VCaP (cell line): ENCODE results near the gene ZFYVE28.

Experiments used
- H3K27ac ChIP-seq: fragments of 450-650 bp; 2 replicates; pipeline ENCODE4 v1.5.1; 2017
- TF ChIP-seq, protein P1 (sequence below): fragments of 450-650 bp; conservative IDR thresholded peaks from 2 replicates; pipeline ENCODE4 v1.5.1; 2017; ENCODE audit warnings: mild to moderate bottlenecking, moderate library complexity

The ZFYVE28 gene

DNA sequence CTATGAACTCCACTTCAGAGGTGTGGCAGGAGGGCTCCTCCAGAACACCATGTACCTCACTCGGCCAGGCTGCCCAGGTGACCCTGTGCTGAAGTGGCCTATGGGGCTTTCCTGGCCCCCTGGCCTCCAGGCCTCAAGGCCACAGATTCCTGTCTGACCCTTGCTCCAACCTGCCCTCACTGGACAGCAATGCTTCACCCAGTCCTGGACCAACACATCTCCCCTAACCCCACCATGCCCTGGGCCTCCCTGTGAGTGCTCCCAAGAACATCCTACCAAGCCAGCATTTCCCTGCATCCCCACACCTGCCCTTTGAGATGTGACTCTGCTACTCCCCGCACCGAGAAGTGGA lies 10.5 kb downstream of the ZFYVE28 start:
- TF ChIP-seq, protein P1, sequence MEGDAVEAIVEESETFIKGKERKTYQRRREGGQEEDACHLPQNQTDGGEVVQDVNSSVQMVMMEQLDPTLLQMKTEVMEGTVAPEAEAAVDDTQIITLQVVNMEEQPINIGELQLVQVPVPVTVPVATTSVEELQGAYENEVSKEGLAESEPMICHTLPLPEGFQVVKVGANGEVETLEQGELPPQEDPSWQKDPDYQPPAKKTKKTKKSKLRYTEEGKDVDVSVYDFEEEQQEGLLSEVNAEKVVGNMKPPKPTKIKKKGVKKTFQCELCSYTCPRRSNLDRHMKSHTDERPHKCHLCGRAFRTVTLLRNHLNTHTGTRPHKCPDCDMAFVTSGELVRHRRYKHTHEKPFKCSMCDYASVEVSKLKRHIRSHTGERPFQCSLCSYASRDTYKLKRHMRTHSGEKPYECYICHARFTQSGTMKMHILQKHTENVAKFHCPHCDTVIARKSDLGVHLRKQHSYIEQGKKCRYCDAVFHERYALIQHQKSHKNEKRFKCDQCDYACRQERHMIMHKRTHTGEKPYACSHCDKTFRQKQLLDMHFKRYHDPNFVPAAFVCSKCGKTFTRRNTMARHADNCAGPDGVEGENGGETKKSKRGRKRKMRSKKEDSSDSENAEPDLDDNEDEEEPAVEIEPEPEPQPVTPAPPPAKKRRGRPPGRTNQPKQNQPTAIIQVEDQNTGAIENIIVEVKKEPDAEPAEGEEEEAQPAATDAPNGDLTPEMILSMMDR: no peak
- no peak overlapping the region for H3K27ac ChIP-seq

DNA sequence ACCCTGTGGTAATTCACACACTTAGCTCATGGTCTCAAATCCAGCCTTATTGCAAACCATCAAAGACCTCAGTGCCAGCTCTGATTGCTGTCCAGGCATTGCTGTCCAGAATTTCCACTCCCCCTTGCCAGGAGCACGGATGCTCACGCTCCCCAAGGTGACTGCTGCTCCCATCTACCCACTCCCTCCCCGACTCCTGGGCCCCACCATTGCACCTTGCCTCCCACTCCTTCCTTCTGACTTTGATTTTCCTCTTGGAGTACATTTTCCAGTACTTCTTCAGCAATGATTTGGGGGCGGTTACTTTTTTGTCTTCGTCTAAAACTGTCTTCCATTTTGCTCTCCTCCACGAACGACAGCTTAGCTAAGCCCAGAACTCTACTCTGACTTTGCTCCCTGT lies 11.5 kb downstream of the ZFYVE28 start:
- H3K27ac ChIP-seq: no peak overlapping the region
- TF ChIP-seq, protein P1: no peak

DNA sequence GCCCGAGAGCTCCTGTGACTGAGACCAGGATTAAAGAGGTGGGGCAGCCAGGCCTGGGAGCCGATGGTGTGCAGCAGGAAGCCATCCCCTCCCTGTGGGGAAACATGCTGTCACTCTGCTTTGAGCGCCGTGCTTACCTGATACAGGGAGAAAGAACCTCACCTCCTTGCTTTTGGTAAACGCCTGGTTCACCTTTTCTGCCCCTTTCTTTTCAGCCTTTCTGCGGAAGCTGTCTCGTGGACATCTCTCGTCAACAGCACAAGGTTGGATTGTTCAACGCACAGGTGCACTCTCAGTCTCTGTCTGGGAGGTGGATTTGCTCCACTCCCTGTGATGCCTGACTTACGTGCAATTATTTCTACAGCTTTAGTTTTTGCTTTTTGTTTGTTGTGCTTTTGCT lies 12.0 kb downstream of the ZFYVE28 start:
- TF ChIP-seq, protein P1: no peak

DNA sequence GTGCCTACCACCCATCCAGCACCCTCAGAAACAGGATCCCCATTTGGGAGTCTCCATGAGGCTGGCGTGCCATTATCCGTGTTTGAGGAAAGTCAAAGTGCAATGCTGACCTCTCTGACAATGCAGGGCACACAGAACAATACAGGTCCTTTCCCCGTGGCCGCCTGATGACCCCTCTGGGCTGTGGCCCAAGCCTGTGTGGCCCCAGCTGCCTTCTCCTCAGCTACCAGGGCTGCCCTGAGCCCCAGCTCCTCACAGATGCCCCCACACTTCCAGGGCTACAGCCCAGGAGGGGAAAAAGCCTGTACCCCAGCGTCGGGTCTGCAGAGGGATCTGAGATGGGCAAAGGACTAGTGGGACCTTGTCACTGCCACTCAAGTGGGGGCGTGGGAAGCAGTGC lies 15.5 kb downstream of the ZFYVE28 start:
- TF ChIP-seq, protein P1: no peak

More for the DNA sequence above, 12.0 kb downstream of the ZFYVE28 start:
- H3K27ac ChIP-seq: no peak overlapping the region

DNA sequence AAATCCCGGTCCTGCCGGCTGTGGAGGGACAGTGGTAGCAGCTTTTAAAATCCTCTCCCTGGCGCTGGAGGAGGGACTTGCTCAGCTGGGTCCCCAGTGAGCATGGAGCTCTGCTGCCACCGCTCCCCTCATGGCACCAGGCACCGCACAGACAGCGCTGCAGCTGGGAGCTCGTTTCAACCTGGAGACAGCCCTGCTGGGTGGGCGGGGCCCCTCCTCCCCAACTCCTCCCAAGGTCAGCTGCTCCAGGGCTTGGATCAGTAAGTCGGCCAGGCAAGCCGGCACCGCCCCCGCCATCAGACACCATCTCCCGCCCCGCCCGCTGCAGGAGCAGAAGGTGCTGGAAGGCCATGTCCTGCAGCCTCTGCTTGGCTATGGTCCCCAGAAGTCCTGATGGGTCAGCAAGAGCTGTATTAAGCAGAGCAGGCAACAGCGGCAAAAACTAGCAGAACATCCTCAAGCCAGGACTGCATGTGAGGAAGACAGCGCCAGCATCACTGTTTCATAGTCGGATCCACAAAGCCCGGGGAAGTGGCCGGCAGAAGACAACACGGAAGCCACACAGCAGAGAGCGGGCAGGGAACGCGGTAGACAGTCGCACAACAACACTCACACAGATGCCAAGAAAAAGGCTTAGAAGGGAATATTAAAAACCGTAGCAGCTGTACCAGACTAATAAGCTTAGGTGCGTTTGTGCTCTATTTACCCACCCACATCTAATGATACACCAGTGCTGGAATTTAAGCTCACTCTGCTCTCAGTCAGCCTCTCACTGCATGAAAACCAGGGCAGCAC lies 16.2 kb downstream of the ZFYVE28 start:
- TF ChIP-seq, protein P1: no peak
- H3K27ac ChIP-seq: peak overlapping the region; percentile 33

More for the DNA sequence above, 15.5 kb downstream of the ZFYVE28 start:
- H3K27ac ChIP-seq: peak overlapping the region; percentile 33

DNA sequence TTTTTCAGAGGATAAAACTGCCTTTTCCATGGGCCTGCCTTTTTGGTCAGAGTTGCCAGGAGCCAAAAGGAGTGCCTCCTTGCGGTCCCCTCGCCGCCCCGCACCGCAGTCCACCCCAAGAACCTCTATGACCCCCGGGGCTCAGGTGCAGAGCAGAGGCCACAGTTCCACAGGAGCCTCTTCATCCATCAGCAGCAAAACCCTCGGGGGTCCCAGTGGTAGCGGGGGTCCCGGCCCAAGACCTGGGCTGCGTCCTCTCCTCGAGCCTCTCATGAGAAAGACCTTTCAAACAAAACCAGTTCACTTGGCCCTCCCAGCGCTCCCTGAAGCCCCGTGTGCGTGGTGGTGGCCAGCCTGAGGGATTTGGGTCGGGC lies 16.8 kb downstream of the ZFYVE28 start:
- H3K27ac ChIP-seq: peak overlapping the region; percentile 33; the same call in 1 of the 2 replicates
- TF ChIP-seq, protein P1: no peak

DNA sequence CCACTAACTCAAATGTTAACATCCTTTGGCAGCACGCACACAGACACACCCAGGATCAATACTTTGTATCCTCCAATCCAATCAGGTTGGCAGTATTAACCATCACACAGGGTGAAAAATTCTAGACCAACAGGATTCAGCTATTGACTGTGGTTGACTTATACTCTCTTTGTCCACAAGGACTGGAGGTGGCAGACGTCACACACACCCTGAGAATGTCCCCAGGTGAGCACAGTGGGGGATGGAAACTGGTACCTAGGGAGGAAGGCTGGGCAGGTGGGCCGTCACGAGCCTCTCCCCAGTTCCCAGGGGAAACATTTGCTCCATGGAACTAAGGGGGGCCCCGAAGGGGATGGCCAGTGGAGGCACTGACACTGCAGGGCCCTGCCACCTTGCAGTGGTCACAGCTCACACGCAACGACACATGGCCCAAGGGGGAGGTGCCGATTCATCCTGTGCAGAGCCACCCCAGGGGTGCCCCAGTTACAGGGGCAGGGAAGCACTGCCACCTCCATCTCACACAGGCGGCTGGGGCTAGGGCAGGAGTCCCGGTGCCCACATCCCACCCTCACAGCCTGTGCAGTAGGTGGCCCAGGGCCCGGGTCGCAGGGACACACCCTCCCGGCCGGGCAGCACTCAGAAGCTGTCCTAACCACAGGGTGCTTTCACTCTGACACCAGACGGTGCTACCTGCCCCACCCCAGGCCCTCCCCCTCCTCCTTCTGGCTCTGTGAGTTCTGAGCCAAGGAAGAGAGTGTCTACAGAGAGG lies 17.4 kb downstream of the ZFYVE28 start:
- TF ChIP-seq, protein P1: no peak
- H3K27ac ChIP-seq: peak overlapping the region; percentile 33; the same call in 1 of the 2 replicates
